ENCODE measurements around the gene SCYL1.
A peak's percentile ranks its signal among the peaks of the same experiment; 100 is the strongest.

SCYL1 gene

GRCh38 chr11:65493367-65494176, 31.3 kb upstream of the SCYL1 start:
- DNase-seq: peak; percentile 44

GRCh38 chr11:65496304-65497140, 28.4 kb upstream of the SCYL1 start:
- DNase-seq: no peak

- DNase-seq: peak; percentile 99
These were observed 27.5 kb upstream of the SCYL1 start for GRCh38 chr11:65497141-65498041.

GRCh38 chr11:65498042-65498726, 26.7 kb upstream of the SCYL1 start:
- DNase-seq: peak; percentile 53

GRCh38 chr11:65498727-65498976, 26.2 kb upstream of the SCYL1 start:
- no peak for DNase-seq

- DNase-seq: peak; percentile 94
These were observed 25.7 kb upstream of the SCYL1 start, which contains the start of gene MALAT1 for GRCh38 chr11:65498977-65499712. MALAT1 (plus strand) TSS chr11:65499045.

- peak; percentile 52 for DNase-seq
These were observed 25.0 kb upstream of the SCYL1 start for GRCh38 chr11:65499713-65500386.

- peak; percentile 54 for DNase-seq
These were observed 24.3 kb upstream of the SCYL1 start for GRCh38 chr11:65500387-65501185.

GRCh38 chr11:65501186-65501471, 23.8 kb upstream of the SCYL1 start:
- peak; percentile 51 for DNase-seq

GRCh38 chr11:65501472-65502273, 23.2 kb upstream of the SCYL1 start:
- peak; percentile 51 for DNase-seq

- DNase-seq: no peak
These were observed 22.7 kb upstream of the SCYL1 start for GRCh38 chr11:65502274-65502554.

GRCh38 chr11:65502555-65503367, 22.1 kb upstream of the SCYL1 start:
- DNase-seq: peak; percentile 54

- no peak for DNase-seq
These were observed 21.4 kb upstream of the SCYL1 start for GRCh38 chr11:65503368-65503948.

- peak; percentile 48 for DNase-seq
These were observed 20.8 kb upstream of the SCYL1 start for GRCh38 chr11:65503949-65504673.

- DNase-seq: peak; percentile 38
These were observed 20.0 kb upstream of the SCYL1 start for GRCh38 chr11:65504674-65505465.

GRCh38 chr11:65505466-65506289, 19.2 kb upstream of the SCYL1 start:
- peak; percentile 42 for DNase-seq

Measured in NCI-H446 treated with DMSO at 0.1 percent for 48 hours (cell line).